IMR-90 (cell line): ENCODE data around the gene CFAP45.

Source experiments
- CHD1 ChIP-seq: IDR thresholded peaks from 2 replicates; pipeline ENCODE4 v1.6.1; 2012; ENCODE audit warnings: low read depth, low read length, improper control_type of control experiment
- CTCF ChIP-seq: conservative IDR thresholded peaks from 2 replicates; pipeline ENCODE4 v1.5.1; 2012; ENCODE audit warnings: mild to moderate bottlenecking, low read depth, low read length, improper control_type of control experiment
- ELK1 ChIP-seq: fragments of 150-350 bp; IDR thresholded peaks from 2 replicates; pipeline ENCODE4 v1.6.1; 2016; ENCODE audit warnings: low read depth, mild to moderate bottlenecking, low read length, moderate library complexity, borderline replicate concordance
- MAFK ChIP-seq: IDR thresholded peaks from 2 replicates; pipeline ENCODE4 v1.6.1; 2012; ENCODE audit warnings: low read depth, low read length, improper control_type of control experiment
- MXI1 ChIP-seq: IDR thresholded peaks from 2 replicates; pipeline ENCODE4 v1.6.1; 2012; ENCODE audit warnings: low read depth, mild to moderate bottlenecking, low read length, moderate library complexity, borderline replicate concordance
- POLR2A ChIP-seq: IDR thresholded peaks from 2 replicates; pipeline ENCODE4 v1.6.1; 2012; ENCODE audit warnings: mild to moderate bottlenecking, low read depth, low read length
- RAD21 ChIP-seq: IDR thresholded peaks from 2 replicates; pipeline ENCODE4 v1.6.1; 2012; ENCODE audit warnings: low read length, improper control_type of control experiment
- RCOR1 ChIP-seq: IDR thresholded peaks from 2 replicates; pipeline ENCODE4 v1.6.1; 2012; ENCODE audit warnings: mild to moderate bottlenecking, low read length, improper control_type of control experiment; ENCODE audit not compliant: insufficient replicate concordance
- SMC3 ChIP-seq: fragments of 150-350 bp; IDR thresholded peaks from 2 replicates; pipeline ENCODE4 v1.6.1; 2016; ENCODE audit warnings: low read depth, mild to moderate bottlenecking, antibody characterized with exemption, low read length, moderate library complexity
- TF ChIP-seq, protein P1 (sequence below): fragments of 150-350 bp; IDR thresholded peaks from 2 replicates; pipeline ENCODE4 v1.6.1; 2017; ENCODE audit warnings: mild to moderate bottlenecking, antibody characterized with exemption, low read length, low read depth

- TF ChIP-seq CTCF: no peak
- TF ChIP-seq RAD21: no peak
- no peak for TF ChIP-seq POLR2A
- TF ChIP-seq MAFK: no peak
- no peak for TF ChIP-seq ELK1
- TF ChIP-seq, protein P1, sequence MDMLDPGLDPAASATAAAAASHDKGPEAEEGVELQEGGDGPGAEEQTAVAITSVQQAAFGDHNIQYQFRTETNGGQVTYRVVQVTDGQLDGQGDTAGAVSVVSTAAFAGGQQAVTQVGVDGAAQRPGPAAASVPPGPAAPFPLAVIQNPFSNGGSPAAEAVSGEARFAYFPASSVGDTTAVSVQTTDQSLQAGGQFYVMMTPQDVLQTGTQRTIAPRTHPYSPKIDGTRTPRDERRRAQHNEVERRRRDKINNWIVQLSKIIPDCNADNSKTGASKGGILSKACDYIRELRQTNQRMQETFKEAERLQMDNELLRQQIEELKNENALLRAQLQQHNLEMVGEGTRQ: no peak
- no peak for TF ChIP-seq RCOR1
- no peak for TF ChIP-seq MXI1
- TF ChIP-seq SMC3: no peak
- no peak for TF ChIP-seq CHD1
Observed at GRCh38 chr1:159838715-159839114, 61.2 kb downstream of the CFAP45 start.
